Keratinocyte (primary cell): ENCODE results near the gene C18orf32. TPM values are rescaled to one million over a fixed set of nuclear protein-coding genes. Genes with fewer than 3 reads are reported as not detected.

ENCODE experiments used
- DNase-seq: peaks from one replicate; pipeline ENCODE4 v3.0.0-alpha.2; 2011; ENCODE audit warnings: low read depth, missing footprints, low spot score
- FAIRE-seq: peaks from 2 replicates; lab custom pipeline; 2011; peaks lifted over from hg19 to GRCh38; lab: Jason Lieb, UNC
- H2AFZ ChIP-seq: 2 replicates; pipeline ENCODE4 v1.6.0; 2012; ENCODE audit warnings: low read length, control low read depth, inconsistent platforms; ENCODE audit not compliant: control insufficient read depth
- H3K27ac ChIP-seq: 2 replicates; pipeline ENCODE4 v1.5.1; 2011; ENCODE audit warnings: low read length; ENCODE audit not compliant: control insufficient read depth, insufficient read depth
- H3K27me3 ChIP-seq: 3 replicates; pipeline ENCODE4 v1.6.0; 2011; ENCODE audit warnings: low read length; ENCODE audit not compliant: control insufficient read depth, insufficient read depth; ENCODE audit errors: extremely low read depth
- H3K36me3 ChIP-seq, 2 experiments: 2 replicates in 1 of 2; 3 replicates in 1 of 2; pipeline ENCODE4 v1.5.1; 2011; ENCODE audit warnings: low read length in 2 of 2, mild to moderate bottlenecking in 1 of 2; ENCODE audit not compliant: control insufficient read depth in 2 of 2, insufficient read depth in 2 of 2; ENCODE audit errors: extremely low read depth in 1 of 2
- H3K4me1 ChIP-seq: 3 replicates; pipeline ENCODE4 v1.5.1; 2011; ENCODE audit warnings: low read length; ENCODE audit not compliant: control insufficient read depth, insufficient read depth; ENCODE audit errors: extremely low read depth
- H3K4me2 ChIP-seq: 3 replicates; pipeline ENCODE4 v1.6.0; 2011; ENCODE audit warnings: low read depth, low read length; ENCODE audit not compliant: control insufficient read depth, insufficient read depth; ENCODE audit errors: extremely low read depth
- H3K4me3 ChIP-seq, 3 experiments: fragments of 200-600 bp in 1 of 3; sonication (generic) in 1 of 3; 2 replicates in 2 of 3; 3 replicates in 1 of 3; pipeline ENCODE4 v1.5.1; 2011 to 2016; ENCODE audit warnings: low read length in 3 of 3, mild to moderate bottlenecking in 3 of 3, control low read depth in 2 of 3, inconsistent platforms in 1 of 3, low read depth in 1 of 3, mixed read lengths in 1 of 3, mixed run types in 1 of 3, moderate library complexity in 1 of 3; ENCODE audit not compliant: control insufficient read depth in 2 of 3, insufficient read depth in 2 of 3; ENCODE audit errors: extremely low read depth in 1 of 3
- H3K79me2 ChIP-seq: 2 replicates; pipeline ENCODE4 v1.6.0; 2012; ENCODE audit warnings: low read length; ENCODE audit not compliant: control insufficient read depth, insufficient read depth
- H3K9ac ChIP-seq: 3 replicates; pipeline ENCODE4 v1.6.0; 2011; ENCODE audit warnings: low read length; ENCODE audit not compliant: control insufficient read depth, insufficient read depth; ENCODE audit errors: extremely low read depth
- H3K9me1 ChIP-seq: 3 replicates; pipeline ENCODE4 v1.6.0; 2011; ENCODE audit warnings: low read length; ENCODE audit not compliant: control insufficient read depth, insufficient read depth; ENCODE audit errors: extremely low read depth
- H3K9me3 ChIP-seq: 2 replicates; pipeline ENCODE4 v1.5.1; 2012; ENCODE audit warnings: low read depth, low read length; ENCODE audit not compliant: control insufficient read depth
- H4K20me1 ChIP-seq: 3 replicates; pipeline ENCODE4 v1.6.0; 2011; ENCODE audit warnings: low read length; ENCODE audit not compliant: control insufficient read depth, insufficient read depth; ENCODE audit errors: extremely low read depth
- CTCF ChIP-seq, 3 experiments: IDR thresholded peaks in 1 of 3; conservative IDR thresholded peaks in 1 of 3; optimal IDR thresholded peaks in 1 of 3; 2 replicates in 2 of 3; 3 replicates in 1 of 3; pipeline versions ENCODE3 to v1.5.1; 2011; ENCODE audit warnings: low read length in 3 of 3, mild to moderate bottlenecking in 3 of 3, moderate library complexity in 2 of 3, control low read depth in 1 of 3, inconsistent platforms in 1 of 3; ENCODE audit not compliant: insufficient read depth in 2 of 3; ENCODE audit errors: extremely low read depth in 1 of 3
- EZH2 ChIP-seq: IDR thresholded peaks from one replicate; pipeline ENCODE4 v1.6.1; 2012; ENCODE audit warnings: inconsistent platforms, mild to moderate bottlenecking, low read length, moderate library complexity
- dilution Hi-C: fragments of 300-500 bp; cut with MboI; formaldehyde crosslinking; loops from one replicate; pipeline ENCODE4 v1.7.0; 2020; ENCODE audit warnings: low sequenced_read_pairs; ENCODE audit not compliant: extremely low pct_ligation_motif_present
- polyA plus RNA-seq, 5 experiments: library from polyadenylated mRNA; depleted of rRNA in 3 of 5; stranded (reverse) in 3 of 5; stranded (forward) in 1 of 5; unstranded in 1 of 5; fragments of >200 nt; gene quantifications; 1 replicate in 1 of 5; 2 replicates in 3 of 5; 3 replicates in 1 of 5; pipeline versions ENCODE4 v1.2.1 to v1.2.3, GENCODE V29; 2011 to 2012; ENCODE audit warnings: missing spikeins in 2 of 5, low read depth in 1 of 5, low replicate concordance in 1 of 5

C18orf32 gene
- polyA plus RNA-seq, 1 donor (not counting 4 experiments of a cell fraction or from before 2014, with no cell fraction given) = 35.7 TPM

GRCh38 chr18:49447810-49448745, 39.0 kb downstream of the C18orf32 start:
- Histone ChIP-seq H3K4me1 (no peaks in the 10 kb centered on the region), H3K9ac (no peak overlapping the region), H3K36me3 (no peaks in the 10 kb centered on the region), H2AFZ (no peak overlapping the region), H3K4me3 (no peak overlapping the region), H3K4me2 (no peak overlapping the region), H3K27ac (no peak overlapping the region), H4K20me1 (no peaks in the 10 kb centered on the region), H3K9me3 (no peaks in the 10 kb centered on the region), H3K27me3 (no peaks in the 10 kb centered on the region), H3K79me2 (peaks cover 17% of the 10 kb centered on the region), H3K9me1 (no peaks in the 10 kb centered on the region)
- dilution Hi-C loops = no loop called here
- DNase-seq = peak; percentile 53
- TF ChIP-seq EZH2 = no peak
- TF ChIP-seq CTCF (optimal IDR thresholded peaks at IDR 0.05 in 1 of 3, IDR thresholded peaks at IDR 0.05 in 1 of 3, conservative IDR thresholded peaks at IDR 0.05 in 1 of 3; ENCODE audit: extremely low read depth in 1 of 3, insufficient read depth in 2 of 3, low read length in 3 of 3) = peak; percentile 67 to 77 (median 68)
- peak; percentile 80 for FAIRE-seq

- Histone ChIP-seq H3K4me3 (no peak overlapping the region), H3K4me2 (no peak overlapping the region), H4K20me1 (no peaks in the 10 kb centered on the region), H3K4me1 (no peaks in the 10 kb centered on the region), H3K27ac (no peak overlapping the region), H3K9ac (no peak overlapping the region), H3K79me2 (peaks cover 16% of the 10 kb centered on the region), H3K36me3 (no peaks in the 10 kb centered on the region), H3K27me3 (no peaks in the 10 kb centered on the region), H3K9me3 (no peaks in the 10 kb centered on the region), H2AFZ (no peak overlapping the region), H3K9me1 (no peaks in the 10 kb centered on the region)
- TF ChIP-seq EZH2 = no peak
- no peak for TF ChIP-seq CTCF (optimal IDR thresholded peaks at IDR 0.05 in 1 of 3, IDR thresholded peaks at IDR 0.05 in 1 of 3, conservative IDR thresholded peaks at IDR 0.05 in 1 of 3; ENCODE audit: extremely low read depth in 1 of 3, insufficient read depth in 2 of 3, low read length in 3 of 3)
- DNase-seq (no peak), FAIRE-seq (no peak)
- dilution Hi-C loops = no loop called here
These were observed 40.6 kb downstream of the C18orf32 start for GRCh38 chr18:49446481-49446880.
